CD4-positive, alpha-beta memory T cell (primary cell): Measurements from ENCODE around the gene GPLD1. TPM values are rescaled to one million over a fixed set of nuclear protein-coding genes. Genes with fewer than 3 reads are reported as not detected.

ENCODE experiments used
- CTCF ChIA-PET: fragments of 350-600 bp; sonication (Branson Sonifier 250); formaldehyde crosslinking; loops from one replicate; lab custom pipeline; 2021; ENCODE audit warnings: inconsistent platforms; ENCODE audit not compliant: partially characterized antibody; lab: Charles Lee
- POLR2A ChIA-PET: fragments of 350-600 bp; sonication (Branson Sonifier 250); formaldehyde crosslinking; loops from one replicate; lab custom pipeline; 2021; ENCODE audit not compliant: partially characterized antibody; lab: Charles Lee
- DNase-seq, 5 donors: peaks; one replicate each; pipeline versions ENCODE4 v3.0.0 to v3.0.0-alpha.2; 2020 to 2022; ENCODE audit warnings: mixed read lengths in 1 of 5
- H3K27ac ChIP-seq: one replicate; pipeline ENCODE4 v1.7.0; 2013; ENCODE audit warnings: low read depth, low read length
- H3K27me3 ChIP-seq: 2 replicates; pipeline ENCODE4 v1.7.0; 2013; ENCODE audit warnings: mild to moderate bottlenecking, low read length, moderate library complexity; ENCODE audit not compliant: insufficient read depth
- H3K36me3 ChIP-seq: 2 replicates; pipeline ENCODE4 v1.7.0; 2013; ENCODE audit warnings: mild to moderate bottlenecking, low read length, moderate library complexity; ENCODE audit not compliant: insufficient read depth
- H3K4me1 ChIP-seq: 2 replicates; pipeline ENCODE4 v1.7.0; 2013; ENCODE audit warnings: mild to moderate bottlenecking, low read length, moderate library complexity; ENCODE audit not compliant: insufficient read depth
- H3K4me3 ChIP-seq, 2 donors: one replicate each; pipeline ENCODE4 v1.7.0; 2013; ENCODE audit warnings: low read length in 2 of 2, mild to moderate bottlenecking in 1 of 2
- H3K9me3 ChIP-seq, 2 donors: one replicate each; pipeline ENCODE4 v1.7.0; 2013; ENCODE audit warnings: low read length in 2 of 2, control low read depth in 1 of 2; ENCODE audit not compliant: control insufficient read depth in 1 of 2
- H3K27ac Mint-ChIP-seq, 7 donors: one replicate each; pipeline ENCODE4 v1.8.0; 2020 to 2021; ENCODE audit warnings: mixed read lengths in 7 of 7, mild to moderate bottlenecking in 6 of 7, inconsistent platforms in 3 of 7, moderate library complexity in 3 of 7
- H3K27me3 Mint-ChIP-seq, 2 donors: one replicate each; pipeline ENCODE4 v1.8.0; 2020 to 2021; ENCODE audit warnings: mixed read lengths in 2 of 2
- H3K36me3 Mint-ChIP-seq, 2 donors: one replicate each; pipeline ENCODE4 v1.8.0; 2020 to 2021; ENCODE audit warnings: mixed read lengths in 2 of 2, inconsistent platforms in 1 of 2, mild to moderate bottlenecking in 1 of 2
- H3K4me1 Mint-ChIP-seq, 4 donors: one replicate each; pipeline ENCODE4 v1.8.0; 2020 to 2021; ENCODE audit warnings: mixed read lengths in 4 of 4, mild to moderate bottlenecking in 1 of 4
- H3K4me3 Mint-ChIP-seq, 8 donors: one replicate each; pipeline ENCODE4 v1.8.0; 2020 to 2021; ENCODE audit warnings: mixed read lengths in 8 of 8, mild to moderate bottlenecking in 7 of 8, moderate library complexity in 6 of 8, inconsistent platforms in 3 of 8
- H3K9me3 Mint-ChIP-seq, 8 donors: one replicate each; pipeline ENCODE4 v1.8.0; 2020 to 2021; ENCODE audit warnings: mixed read lengths in 8 of 8, mild to moderate bottlenecking in 5 of 8, inconsistent platforms in 3 of 8, moderate library complexity in 1 of 8
- intact Hi-C: fragments of 100-400 bp; cut with micrococcal nuclease; formaldehyde crosslinking; loops from one replicate; pipeline ENCODE4 v1.15.1; 2023
- polyA plus RNA-seq, 2 donors: library from polyadenylated mRNA; unstranded; fragments of 300-500 nt; fragmentation: Illumina TruSeq; gene quantifications; one replicate each; pipeline ENCODE4 v1.2.3, GENCODE V29; 2021
- total RNA-seq, 2 experiments: library from RNA; stranded (reverse); gene quantifications; one replicate each; pipeline ENCODE4 v1.2.3, GENCODE V29; 2021

Gene GPLD1
- total and polyA plus RNA-seq, 4 experiments from 2014 or later, result 0.30 to 1.4 (median 0.49) TPM; not detected in 1

- Histone ChIP-seq H3K9me3 (no peaks in the 10 kb centered on the region), H3K4me1 (peaks cover 4% of the 10 kb centered on the region), H3K27me3 (no peaks in the 10 kb centered on the region), H3K36me3 (no peaks in the 10 kb centered on the region), H3K4me3 (no peak overlapping the region), H3K27ac (no peak overlapping the region)
- CTCF ChIA-PET, result interaction anchor here (0.6 to 1.5 kb wide), 2 partner anchors 11 to 21 kb away, joined by 3 read pairs; no protein-coding TSS in a partner anchor
- H3K9me3 Mint-ChIP-seq, result peaks cover 0 to 4% (median 0%) of the 10 kb centered on the region in 8 donors
- H3K4me3 Mint-ChIP-seq, result no peak overlapping the region
- H3K27ac Mint-ChIP-seq, result no peak overlapping the region
- no peaks in the 10 kb centered on the region for H3K27me3 Mint-ChIP-seq
- H3K36me3 Mint-ChIP-seq, result peaks cover 37 to 45% of the 10 kb centered on the region in 2 donors
- H3K4me1 Mint-ChIP-seq, result peaks cover 6 to 16% (median 8%) of the 10 kb centered on the region in 4 donors
- intact Hi-C loops, result no loop called here
- no peak for DNase-seq
- POLR2A ChIA-PET, result no interaction called here
Measured at GRCh38 chr6:24500683-24501082, 11.3 kb upstream of the GPLD1 start.

GRCh38 chr6:24497254-24497970, 8.0 kb upstream of the GPLD1 start:
- POLR2A ChIA-PET, result no interaction called here
- Histone ChIP-seq H3K27me3 (no peaks in the 10 kb centered on the region), H3K4me1 (peaks cover 18% of the 10 kb centered on the region), H3K9me3 (no peaks in the 10 kb centered on the region), H3K27ac (no peak overlapping the region), H3K4me3 (no peak overlapping the region), H3K36me3 (no peaks in the 10 kb centered on the region)
- no peak for DNase-seq
- Mint-ChIP-seq H3K9me3 (peaks cover 0 to 3% (median 0%) of the 10 kb centered on the region in 8 donors), H3K27ac (peak overlapping the region in 2 of 7 donors; percentile 64 to 77), H3K36me3 (peaks cover 16 to 20% of the 10 kb centered on the region in 2 donors), H3K4me1 (peaks cover 17 to 27% (median 26%) of the 10 kb centered on the region in 4 donors), H3K4me3 (peak overlapping the region in 1 of 8 donors; percentile 31), H3K27me3 (no peaks in the 10 kb centered on the region)
- CTCF ChIA-PET, result no interaction called here
- intact Hi-C loops, result loop anchor here (10.0 kb wide), 2 partner anchors 167 to 197 kb away; partner anchors contain the start of genes ACOT13 and TDP2

GRCh38 chr6:24494821-24495795, 5.7 kb upstream of the GPLD1 start, which contains the start of gene ALDH5A1:
Gene ALDH5A1 (plus strand): TSS chr6:24494969. CDS start chr6:24494997, 28 bp downstream.
- Mint-ChIP-seq H3K27ac (peak within 1 kb of the TSS; percentile 37 to 88 (median 66)), H3K4me3 (peak within 1 kb of the TSS; percentile 85 to 90 (median 88)), H3K36me3 (peaks cover 12 to 15% of the 10 kb centered on the region in 2 donors), H3K9me3 (peaks cover 0 to 3% (median 0%) of the 10 kb centered on the region in 8 donors), H3K27me3 (no peaks in the 10 kb centered on the region), H3K4me1 (peaks cover 19 to 27% (median 25%) of the 10 kb centered on the region in 4 donors)
- Histone ChIP-seq H3K27me3 (no peaks in the 10 kb centered on the region), H3K27ac (peak within 1 kb of the TSS; percentile 18), H3K4me3 (peak within 1 kb of the TSS; percentile 64 to 75), H3K4me1 (peaks cover 18% of the 10 kb centered on the region), H3K9me3 (no peaks in the 10 kb centered on the region), H3K36me3 (no peaks in the 10 kb centered on the region)
- DNase-seq, result peak; percentile 77 to 80 (median 78)
- intact Hi-C loops, result loop anchor here (2.0 to 10.0 kb wide), 3 partner anchors 26 to 200 kb away; partner anchors contain the start of genes ACOT13 and TDP2
- POLR2A ChIA-PET, result interaction anchor here (0.7 to 1.8 kb wide), 7 partner anchors 27 to 643 kb away, joined by 3 to 12 read pairs (median 3); partner anchors contain the start of genes ACOT13, GMNN, KIAA0319 and TDP2
- CTCF ChIA-PET, result interaction anchor here (1.0 to 3.1 kb wide), 12 partner anchors 8 to 227 kb away, joined by 3 to 12 read pairs (median 5); no protein-coding TSS in a partner anchor

GRCh38 chr6:24493945-24494820, 4.8 kb upstream of the GPLD1 start:
- peaks cover 18% of the 10 kb centered on the region for H3K4me1 ChIP-seq
- CTCF ChIA-PET, result interaction anchor here (0.9 to 3.1 kb wide), 11 partner anchors 8 to 228 kb away, joined by 3 to 12 read pairs (median 6); no protein-coding TSS in a partner anchor
- peak overlapping the region; percentile 64 to 75 for H3K4me3 ChIP-seq
- H3K27ac ChIP-seq, result peak overlapping the region; percentile 18
- H3K4me1 Mint-ChIP-seq, result peaks cover 19 to 27% (median 24%) of the 10 kb centered on the region in 4 donors
- intact Hi-C loops, result loop anchor here (2.0 to 10.0 kb wide), 3 partner anchors 27 to 201 kb away; partner anchors contain the start of genes ACOT13 and TDP2
- H3K36me3 Mint-ChIP-seq, result peaks cover 10 to 15% of the 10 kb centered on the region in 2 donors
- no peaks in the 10 kb centered on the region for H3K36me3 ChIP-seq
- no peaks in the 10 kb centered on the region for H3K9me3 ChIP-seq
- peak overlapping the region; percentile 85 to 90 (median 88) for H3K4me3 Mint-ChIP-seq
- no peaks in the 10 kb centered on the region for H3K27me3 Mint-ChIP-seq
- H3K9me3 Mint-ChIP-seq, result peaks cover 0 to 3% (median 0%) of the 10 kb centered on the region in 8 donors
- H3K27ac Mint-ChIP-seq, result peak overlapping the region; percentile 31 to 75 (median 60)
- no peak for DNase-seq
- no peaks in the 10 kb centered on the region for H3K27me3 ChIP-seq
- POLR2A ChIA-PET, result interaction anchor here (0.7 to 1.8 kb wide), 6 partner anchors 28 to 281 kb away, joined by 3 to 12 read pairs (median 6); partner anchors contain the start of genes ACOT13, GMNN, KIAA0319 and TDP2

- no peak overlapping the region for H3K27ac Mint-ChIP-seq
- no peaks in the 10 kb centered on the region for H3K27me3 Mint-ChIP-seq
- DNase-seq, result no peak
- POLR2A ChIA-PET, result no interaction called here
- H3K9me3 Mint-ChIP-seq, result peaks cover 0 to 3% (median 0%) of the 10 kb centered on the region in 8 donors
- H3K4me3 ChIP-seq, result no peak overlapping the region
- peaks cover 13 to 27% (median 21%) of the 10 kb centered on the region in 4 donors for H3K4me1 Mint-ChIP-seq
- H3K4me1 ChIP-seq, result peaks cover 18% of the 10 kb centered on the region
- H3K27ac ChIP-seq, result no peak overlapping the region
- peaks cover 6 to 10% of the 10 kb centered on the region in 2 donors for H3K36me3 Mint-ChIP-seq
- intact Hi-C loops, result loop anchor here (10.0 kb wide), 2 partner anchors 172 to 202 kb away; partner anchors contain the start of genes ACOT13 and TDP2
- peak overlapping the region in 4 of 8 donors; percentile 11 to 58 (median 46) for H3K4me3 Mint-ChIP-seq
- no peaks in the 10 kb centered on the region for H3K27me3 ChIP-seq
- CTCF ChIA-PET, result interaction anchor here (0.7 kb wide), 1 partner anchor 881 kb away, joined by 3 read pairs; no protein-coding TSS in a partner anchor
- no peaks in the 10 kb centered on the region for H3K36me3 ChIP-seq
- H3K9me3 ChIP-seq, result no peaks in the 10 kb centered on the region
Measured at GRCh38 chr6:24492475-24492874, 3.1 kb upstream of the GPLD1 start.

GRCh38 chr6:24490948-24491347, 1.6 kb upstream of the GPLD1 start:
- no peaks in the 10 kb centered on the region for H3K27me3 ChIP-seq
- H3K36me3 ChIP-seq, result no peaks in the 10 kb centered on the region
- H3K4me1 ChIP-seq, result peaks cover 17% of the 10 kb centered on the region
- Mint-ChIP-seq H3K9me3 (no peaks in the 10 kb centered on the region), H3K27ac (peak overlapping the region in 1 of 7 donors; percentile 4), H3K4me3 (no peak overlapping the region), H3K27me3 (peaks cover 0 to 2% of the 10 kb centered on the region in 2 donors), H3K36me3 (peaks cover 0 to 2% of the 10 kb centered on the region in 2 donors), H3K4me1 (peaks cover 12 to 23% (median 16%) of the 10 kb centered on the region in 4 donors)
- no peak overlapping the region for H3K27ac ChIP-seq
- H3K9me3 ChIP-seq, result no peaks in the 10 kb centered on the region
- H3K4me3 ChIP-seq, result no peak overlapping the region
- intact Hi-C loops, result loop anchor here (10.0 kb wide), 2 partner anchors 174 to 204 kb away; partner anchors contain the start of genes ACOT13 and TDP2
- CTCF ChIA-PET, result no interaction called here
- POLR2A ChIA-PET, result no interaction called here
- DNase-seq, result no peak
